Endothelial cell of umbilical vein (primary cell): ENCODE data around the gene HSPB8. TPM values are rescaled to one million over a fixed set of nuclear protein-coding genes. Genes with fewer than 3 reads are reported as not detected.

ENCODE experiments used
- BruUV-seq: library from RNA; stranded (reverse); fragments of 400-500 nt; replicated peaks from 2 replicates; lab custom pipeline; 2021; lab: Mats Ljungman, UMichigan
- CTCF ChIA-PET: fragments of 300-600, 350-600 bp; sonication (Branson Sonifier 250); formaldehyde crosslinking; loops from one replicate; lab custom pipeline; 2021; ENCODE audit warnings: antibody characterized with exemption, inconsistent platforms; lab: Charles Lee
- POLR2A ChIA-PET: fragments of 300-600, 350-600 bp; sonication (Branson Sonifier 250); formaldehyde crosslinking; loops from one replicate; lab custom pipeline; 2021; ENCODE audit warnings: antibody characterized with exemption, inconsistent platforms; lab: Charles Lee
- DNase-seq: peaks from one replicate; pipeline ENCODE4 v3.0.0-alpha.2; 2011; ENCODE audit warnings: low read depth, low spot score
- FAIRE-seq: peaks from 2 replicates; lab custom pipeline; 2011; peaks lifted over from hg19 to GRCh38; lab: Jason Lieb, UNC
- H2AFZ ChIP-seq: 2 replicates; pipeline ENCODE4 v1.6.0; 2012; ENCODE audit warnings: low read depth, low read length, control low read depth, inconsistent platforms
- H3K27ac ChIP-seq: 2 replicates; pipeline ENCODE4 v1.5.1; 2011; ENCODE audit warnings: low read depth, mild to moderate bottlenecking, control low read depth, low read length, moderate library complexity; ENCODE audit not compliant: insufficient read depth
- H3K27me3 ChIP-seq, 2 experiments: 2 replicates each; pipeline versions ENCODE4 v1.6.0 to v1.6.1; 2011; ENCODE audit warnings: low read length in 2 of 2, mixed read lengths in 1 of 2; ENCODE audit not compliant: control insufficient read depth in 2 of 2, insufficient read depth in 2 of 2
- H3K36me3 ChIP-seq, 2 experiments: 2 replicates in 1 of 2; 3 replicates in 1 of 2; pipeline ENCODE4 v1.5.1; 2011; ENCODE audit warnings: low read length in 2 of 2, mild to moderate bottlenecking in 1 of 2, moderate library complexity in 1 of 2; ENCODE audit not compliant: control insufficient read depth in 2 of 2, insufficient read depth in 2 of 2; ENCODE audit errors: extremely low read depth in 1 of 2
- H3K4me1 ChIP-seq: 3 replicates; pipeline ENCODE4 v1.5.1; 2011; ENCODE audit warnings: mild to moderate bottlenecking, low read length; ENCODE audit not compliant: control insufficient read depth, insufficient read depth; ENCODE audit errors: extremely low read depth
- H3K4me2 ChIP-seq: 2 replicates; pipeline ENCODE4 v1.6.1; 2011; ENCODE audit warnings: low read length, control low read depth, mixed read lengths; ENCODE audit not compliant: insufficient read depth
- H3K4me3 ChIP-seq, 3 experiments: fragments of 200-600 bp in 1 of 3; sonication (generic), shearing (Covaris generic) in 1 of 3; replicated peaks in 1 of 3; 2 replicates each; pipeline ENCODE4 v1.5.1; 2011 to 2016; ENCODE audit warnings: control low read depth in 3 of 3, low read length in 3 of 3, mild to moderate bottlenecking in 2 of 3, inconsistent platforms in 1 of 3, low read depth in 1 of 3, moderate library complexity in 1 of 3; ENCODE audit not compliant: insufficient read depth in 1 of 3
- H3K79me2 ChIP-seq: 2 replicates; pipeline ENCODE4 v1.6.0; 2012; ENCODE audit warnings: low read length, inconsistent platforms; ENCODE audit not compliant: control insufficient read depth, insufficient read depth
- H3K9ac ChIP-seq: replicated peaks from 2 replicates; pipeline ENCODE3; 2011; ENCODE audit warnings: low read length, control low read depth; ENCODE audit not compliant: insufficient read depth; ENCODE audit errors: extremely low read depth
- H3K9me1 ChIP-seq: replicated peaks from 3 replicates; pipeline ENCODE4 v1.6.0; 2011; ENCODE audit warnings: mild to moderate bottlenecking, low read length; ENCODE audit not compliant: control insufficient read depth, insufficient read depth; ENCODE audit errors: extremely low read depth
- H3K9me3 ChIP-seq: replicated peaks from 2 replicates; pipeline ENCODE4 v1.5.1; 2012; ENCODE audit warnings: low read length, inconsistent platforms; ENCODE audit not compliant: control insufficient read depth, insufficient read depth
- H4K20me1 ChIP-seq: replicated peaks from 2 replicates; pipeline ENCODE3; 2011; ENCODE audit warnings: mild to moderate bottlenecking, low read length; ENCODE audit not compliant: control insufficient read depth, insufficient read depth; ENCODE audit errors: extremely low read depth
- CTCF ChIP-seq, 2 donors: IDR thresholded peaks; 1 replicate in 1 of 2; 2 replicates in 1 of 2; pipeline ENCODE4 v1.5.1; 2011; ENCODE audit warnings: low read length in 2 of 2, mild to moderate bottlenecking in 2 of 2, moderate library complexity in 2 of 2, control low read depth in 1 of 2, inconsistent platforms in 1 of 2, low read depth in 1 of 2; ENCODE audit not compliant: insufficient read depth in 1 of 2; ENCODE audit errors: extremely low read depth in 1 of 2
- EZH2 ChIP-seq: IDR thresholded peaks from 2 replicates; pipeline ENCODE4 v1.6.1; 2012; ENCODE audit warnings: borderline replicate concordance, low read depth, mild to moderate bottlenecking, moderate library complexity, low read length, inconsistent platforms; ENCODE audit not compliant: severe bottlenecking
- FOS ChIP-seq: IDR thresholded peaks from 2 replicates; pipeline ENCODE4 v1.6.1; 2011; ENCODE audit warnings: mild to moderate bottlenecking, low read length, moderate library complexity, borderline replicate concordance; ENCODE audit not compliant: insufficient read depth
- GATA2 ChIP-seq: IDR thresholded peaks from 2 replicates; pipeline ENCODE4 v1.7.0; 2011; ENCODE audit warnings: low read depth, mild to moderate bottlenecking, moderate library complexity, mixed read lengths, low read length; ENCODE audit not compliant: insufficient read length, insufficient read depth
- JUN ChIP-seq: IDR thresholded peaks from 2 replicates; pipeline ENCODE4 v1.6.1; 2011; ENCODE audit warnings: borderline replicate concordance, low read depth; ENCODE audit not compliant: insufficient read length, insufficient read depth
- MAX ChIP-seq: IDR thresholded peaks from 2 replicates; pipeline ENCODE4 v1.6.1; 2011; ENCODE audit not compliant: insufficient read depth, insufficient read length
- MYC ChIP-seq: IDR thresholded peaks from one replicate; pipeline ENCODE4 v1.6.1; 2011; ENCODE audit warnings: mild to moderate bottlenecking, low read depth, low read length
- POLR2A ChIP-seq: IDR thresholded peaks from 2 replicates; pipeline ENCODE4 v1.6.1; 2012; ENCODE audit warnings: low read depth, mild to moderate bottlenecking, control low read depth, low read length
- POLR2AphosphoS5 ChIP-seq: IDR thresholded peaks from 2 replicates; pipeline ENCODE4 v1.6.1; 2012; ENCODE audit warnings: low read depth, mild to moderate bottlenecking, control low read depth, low read length, moderate library complexity; ENCODE audit not compliant: insufficient read depth
- dilution Hi-C: fragments of 300-500 bp; cut with MboI; formaldehyde crosslinking; loops from one replicate; pipeline ENCODE4 v1.15.0; 2019; ENCODE audit warnings: low sequenced_read_pairs; ENCODE audit not compliant: extremely low pct_ligation_motif_present
- intact Hi-C: fragments of 100-400 bp; cut with micrococcal nuclease; formaldehyde crosslinking; loops from one replicate; pipeline ENCODE4 v1.10.0; 2022
- polyA plus RNA-seq, 4 experiments: library from polyadenylated mRNA; depleted of rRNA in 3 of 4; stranded (reverse) in 3 of 4; unstranded in 1 of 4; fragments of >200 nt; gene quantifications; 2 replicates each; pipeline versions ENCODE4 v1.2.1 to v1.2.3, GENCODE V29; 2011 to 2012; ENCODE audit warnings: missing spikeins in 1 of 4
- total RNA-seq: library from RNA; stranded (reverse); gene quantifications from 2 replicates; pipeline ENCODE4 v1.2.3, GENCODE V29; 2021

HSPB8 gene
- total and polyA plus RNA-seq, 2 donors (not counting 3 experiments of a cell fraction or from before 2014, with no cell fraction given) = 10.8 to 14.7 TPM

- no peak overlapping the region for H3K4me2 ChIP-seq
- DNase-seq (peak; percentile 30), FAIRE-seq (no peak)
- no peaks in the 10 kb centered on the region for H3K36me3 ChIP-seq
- no TSS peak for BruUV-seq
- H3K27ac ChIP-seq = no peak overlapping the region
- H3K9me1 ChIP-seq = no peaks in the 10 kb centered on the region
- H3K79me2 ChIP-seq = no peaks in the 10 kb centered on the region
- ChIA-PET CTCF (no interaction called here), POLR2A (interaction anchor here (0.6 kb wide), 1 partner anchor 162 kb away, joined by 3 read pairs; no protein-coding TSS in a partner anchor)
- H3K9me3 ChIP-seq = no peaks in the 10 kb centered on the region
- no peak overlapping the region for H3K9ac ChIP-seq
- H3K4me1 ChIP-seq = no peaks in the 10 kb centered on the region
- no peaks in the 10 kb centered on the region for H3K27me3 ChIP-seq
- TF ChIP-seq JUN (no peak), POLR2A (no peak), POLR2AphosphoS5 (no peak), MYC (no peak), FOS (no peak), CTCF (IDR thresholded peaks at IDR 0.05; ENCODE audit: extremely low read depth in 1 of 2, insufficient read depth in 1 of 2, low read depth in 1 of 2, low read length in 2 of 2) (no peak), MAX (no peak), EZH2 (no peak), GATA2 (no peak)
- H4K20me1 ChIP-seq = no peaks in the 10 kb centered on the region
- dilution Hi-C loops = no loop called here
- H2AFZ ChIP-seq = peak overlapping the region; percentile 76
- intact Hi-C loops = no loop called here
- H3K4me3 ChIP-seq = no peak overlapping the region
Measured at GRCh38 chr12:119153477-119154434, 25.0 kb upstream of the HSPB8 start.
